ENCODE results near the gene RIF1.

The RIF1 gene

DNA sequence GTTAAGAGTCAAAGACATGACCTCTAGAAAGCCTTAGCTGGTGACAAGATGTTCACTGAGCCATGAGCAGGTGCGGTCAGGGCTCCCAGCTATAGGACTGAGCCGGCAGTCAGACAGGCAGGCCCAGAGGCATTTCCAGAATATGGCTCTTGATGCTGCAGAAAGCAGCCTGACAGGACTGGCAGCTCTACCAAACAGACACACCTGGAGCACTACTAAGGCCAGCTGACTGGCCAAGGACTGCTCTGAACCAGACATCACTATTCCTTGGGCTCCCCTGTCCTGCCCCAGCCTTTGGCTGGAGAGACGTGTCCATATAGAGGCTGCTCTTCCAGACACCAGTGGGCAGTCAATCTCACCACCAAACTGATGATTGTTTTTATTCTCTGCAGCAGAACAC lies 98.8 kb downstream of the RIF1 start:
- ATAC-seq (replicated peaks) (no peak), DNase-seq (no peak)
- Mint-ChIP-seq H3K27ac (no peak overlapping the region), H3K4me1 (ENCODE audit: low read depth in 2 of 2) (no peaks in the 10 kb centered on the region), H3K27me3 (no peaks in the 10 kb centered on the region), H3K36me3 (ENCODE audit: insufficient read depth) (no peaks in the 10 kb centered on the region), H3K9me3 (no peaks in the 10 kb centered on the region), H3K4me3 (no peak overlapping the region)

GRCh38 chr2:151518802-151519201 lies 109.1 kb downstream of the RIF1 start:
- ATAC-seq (replicated peaks) = no peak
- H3K36me3 Mint-ChIP-seq (ENCODE audit: insufficient read depth) = no peaks in the 10 kb centered on the region
- no peaks in the 10 kb centered on the region for H3K27me3 Mint-ChIP-seq
- H3K27ac Mint-ChIP-seq = no peak overlapping the region
- no peaks in the 10 kb centered on the region for H3K4me1 Mint-ChIP-seq (ENCODE audit: low read depth in 2 of 2)
- DNase-seq = no peak
- no peaks in the 10 kb centered on the region for H3K9me3 Mint-ChIP-seq
- no peak overlapping the region for H3K4me3 Mint-ChIP-seq

GRCh38 chr2:151520976-151521375 lies 111.3 kb downstream of the RIF1 start:
- Mint-ChIP-seq H3K9me3 (no peaks in the 10 kb centered on the region), H3K36me3 (ENCODE audit: insufficient read depth) (no peaks in the 10 kb centered on the region), H3K4me3 (no peak overlapping the region), H3K27ac (no peak overlapping the region), H3K4me1 (ENCODE audit: low read depth in 2 of 2) (no peaks in the 10 kb centered on the region), H3K27me3 (no peaks in the 10 kb centered on the region)
- DNase-seq = no peak
- ATAC-seq (replicated peaks) = no peak

- H3K4me1 Mint-ChIP-seq (ENCODE audit: low read depth in 2 of 2) = no peaks in the 10 kb centered on the region
- no peak overlapping the region for H3K27ac Mint-ChIP-seq
- ATAC-seq (replicated peaks) = no peak
- no peaks in the 10 kb centered on the region for H3K27me3 Mint-ChIP-seq
- H3K4me3 Mint-ChIP-seq = no peak overlapping the region
- H3K36me3 Mint-ChIP-seq (ENCODE audit: insufficient read depth) = no peaks in the 10 kb centered on the region
- no peaks in the 10 kb centered on the region for H3K9me3 Mint-ChIP-seq
- no peak for DNase-seq
Observed at GRCh38 chr2:151522556-151522955, 112.9 kb downstream of the RIF1 start.

- Mint-ChIP-seq H3K27me3 (no peaks in the 10 kb centered on the region), H3K27ac (no peak overlapping the region), H3K4me3 (no peak overlapping the region), H3K4me1 (ENCODE audit: low read depth in 2 of 2) (no peaks in the 10 kb centered on the region), H3K9me3 (no peaks in the 10 kb centered on the region), H3K36me3 (ENCODE audit: insufficient read depth) (no peaks in the 10 kb centered on the region)
- ATAC-seq (replicated peaks) (no peak), DNase-seq (no peak)
Observed at GRCh38 chr2:151523850-151524249, 114.1 kb downstream of the RIF1 start.

- H3K36me3 Mint-ChIP-seq (ENCODE audit: insufficient read depth) = peaks cover 1% of the 10 kb centered on the region
- DNase-seq (no peak), ATAC-seq (replicated peaks) (peak; percentile 16)
- H3K4me1 Mint-ChIP-seq (ENCODE audit: low read depth in 2 of 2) = no peaks in the 10 kb centered on the region
- H3K27ac Mint-ChIP-seq = no peak overlapping the region
- no peaks in the 10 kb centered on the region for H3K27me3 Mint-ChIP-seq
- H3K9me3 Mint-ChIP-seq = no peaks in the 10 kb centered on the region
- no peak overlapping the region for H3K4me3 Mint-ChIP-seq
Observed at GRCh38 chr2:151525821-151526373, 116.2 kb downstream of the RIF1 start.

GRCh38 chr2:151526572-151527090 lies 116.9 kb downstream of the RIF1 start:
- no peak for ATAC-seq (replicated peaks)
- DNase-seq = no peak
- Mint-ChIP-seq H3K36me3 (ENCODE audit: insufficient read depth) (peaks cover 3% of the 10 kb centered on the region), H3K27me3 (no peaks in the 10 kb centered on the region), H3K27ac (no peak overlapping the region), H3K4me1 (ENCODE audit: low read depth in 2 of 2) (no peaks in the 10 kb centered on the region), H3K4me3 (no peak overlapping the region), H3K9me3 (no peaks in the 10 kb centered on the region)
